T-helper 1 cell (primary cell): ENCODE measurements around the gene TAMALIN.

Experiments used
- DNase-seq, 5 donors: peaks; one replicate each; pipeline ENCODE4 v3.0.0-alpha.2; 2012 to 2020

TAMALIN gene

DNA sequence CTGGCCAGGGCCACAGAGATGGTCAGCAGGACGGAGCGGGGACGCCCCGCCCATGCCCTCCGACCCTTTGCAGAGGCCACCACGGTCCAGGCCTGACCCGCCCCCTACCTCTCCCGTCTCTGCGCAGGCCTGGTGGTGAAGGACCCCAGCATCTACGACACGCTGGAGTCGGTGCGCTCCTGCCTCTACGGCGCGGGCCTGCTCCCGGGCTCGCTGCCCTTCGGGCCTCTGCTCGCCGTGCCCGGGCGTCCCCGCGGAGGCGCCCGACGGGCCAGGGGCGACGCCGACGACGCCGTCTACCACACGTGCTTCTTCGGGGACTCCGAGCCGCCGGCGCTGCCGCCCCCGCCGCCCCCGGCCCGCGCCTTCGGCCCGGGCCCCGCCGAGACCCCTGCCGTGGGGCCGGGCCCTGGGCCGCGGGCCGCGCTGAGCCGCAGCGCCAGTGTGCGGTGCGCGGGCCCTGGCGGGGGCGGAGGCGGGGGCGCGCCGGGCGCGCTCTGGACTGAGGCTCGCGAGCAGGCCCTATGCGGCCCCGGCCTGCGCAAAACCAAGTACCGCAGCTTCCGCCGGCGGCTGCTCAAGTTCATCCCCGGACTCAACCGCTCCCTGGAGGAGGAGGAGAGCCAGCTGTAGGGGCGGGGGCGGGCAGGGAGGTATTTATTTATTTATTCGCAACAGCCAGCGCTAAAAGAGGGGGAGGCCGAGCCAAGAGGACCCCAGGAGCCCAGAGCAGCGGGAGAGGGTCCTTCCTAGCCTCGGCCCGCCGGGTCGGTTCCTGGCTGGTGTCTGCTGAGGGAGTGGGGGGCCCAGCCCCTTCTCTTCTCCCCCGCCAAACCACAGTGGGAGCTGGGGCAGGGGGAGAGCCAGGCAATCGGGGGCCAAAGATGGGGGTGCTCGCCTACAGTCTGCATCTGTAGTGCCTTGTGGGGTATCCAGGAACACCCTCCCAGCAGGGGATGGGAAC lies 8.1 kb downstream of the TAMALIN start:
- no peak for DNase-seq

DNA sequence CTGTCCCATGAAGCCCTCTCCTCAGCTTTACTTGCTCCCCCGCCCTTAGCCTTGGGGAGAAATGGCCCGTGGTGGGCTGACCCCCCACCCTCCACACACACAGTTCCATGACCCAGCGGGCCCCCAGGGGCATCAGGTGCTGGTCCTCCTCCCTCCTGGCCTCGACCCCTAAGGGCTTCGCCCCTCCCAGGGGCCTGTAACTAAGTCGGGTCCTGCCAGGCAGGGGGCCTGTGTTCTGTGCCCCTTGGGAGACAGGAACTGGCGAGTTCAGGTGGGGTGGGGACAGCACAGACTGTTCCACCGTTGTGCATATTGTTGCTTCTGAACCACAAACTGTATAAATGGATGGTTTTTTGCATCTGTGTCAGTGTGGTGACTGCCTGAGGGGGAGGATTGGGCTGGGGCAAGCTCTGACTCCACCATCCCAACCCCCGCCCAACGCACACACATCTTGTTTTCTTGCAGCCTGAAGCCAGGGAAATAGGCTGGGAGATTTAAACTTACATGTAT lies 8.8 kb downstream of the TAMALIN start:
- no peak for DNase-seq

DNA sequence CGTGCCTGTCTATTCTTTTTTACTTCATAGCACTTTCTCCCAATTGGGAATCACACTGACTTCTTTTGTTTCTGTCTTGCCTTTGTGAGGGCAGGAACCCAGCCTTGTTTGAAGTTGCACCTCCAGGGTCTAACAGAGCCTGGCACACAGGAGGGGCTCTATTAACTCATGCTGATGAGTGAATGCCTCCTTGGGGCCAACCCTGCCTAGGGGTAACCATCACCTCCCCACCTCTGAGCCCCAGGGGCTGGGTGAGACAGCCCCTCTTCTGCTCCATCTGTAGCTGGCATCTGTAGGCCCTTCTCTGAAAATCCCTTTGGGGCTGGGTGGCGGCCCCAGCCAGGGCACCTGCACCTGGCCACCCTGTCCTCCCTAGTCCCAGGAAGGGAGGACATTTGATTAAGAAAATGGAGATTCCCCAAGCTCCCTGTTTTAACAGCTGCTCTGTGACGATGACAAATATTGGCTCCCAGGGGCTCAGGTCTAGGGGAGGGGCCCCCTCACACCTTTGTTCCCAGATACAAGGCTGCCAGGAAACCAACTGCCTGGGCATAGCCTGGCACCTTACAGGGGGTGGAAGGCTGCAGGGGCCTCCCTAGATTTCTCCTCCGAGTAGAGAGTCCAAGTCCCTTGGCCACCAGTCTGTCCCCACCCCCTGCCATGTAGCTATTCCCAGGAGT lies 11.8 kb downstream of the TAMALIN start:
- DNase-seq, result no peak

DNA sequence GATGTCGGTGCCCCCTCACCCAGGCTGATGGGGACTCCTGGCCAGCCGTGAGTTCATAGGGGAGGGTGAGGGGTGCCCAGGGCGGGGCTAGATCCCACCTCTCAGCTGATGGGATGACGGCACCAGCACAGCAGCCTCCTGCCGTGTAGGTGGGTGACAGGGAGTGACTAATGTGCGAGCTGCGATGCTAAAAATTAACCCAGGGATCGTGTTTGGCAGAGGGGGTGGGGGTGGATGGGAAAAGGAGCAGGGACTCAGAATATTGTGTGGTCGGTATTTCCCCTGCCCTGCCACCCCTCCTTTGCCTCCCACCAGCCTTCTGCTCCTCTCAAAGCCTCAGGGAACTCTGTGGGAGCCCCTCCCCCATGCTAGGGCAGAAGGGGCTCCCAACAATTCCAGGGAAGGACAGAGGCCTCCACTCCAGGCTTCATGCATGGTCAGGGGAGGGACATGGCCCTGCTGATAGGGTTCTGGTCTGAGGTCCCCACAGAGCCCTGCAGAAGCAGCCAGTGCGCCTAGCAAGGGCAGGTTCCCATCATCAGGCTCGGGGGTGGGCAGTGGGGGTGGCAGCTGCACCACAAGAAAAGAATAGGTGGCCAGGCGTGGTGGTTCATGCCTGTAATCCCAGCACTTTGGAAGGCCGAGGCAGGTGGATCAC lies 12.5 kb downstream of the TAMALIN start:
- no peak for DNase-seq

DNA sequence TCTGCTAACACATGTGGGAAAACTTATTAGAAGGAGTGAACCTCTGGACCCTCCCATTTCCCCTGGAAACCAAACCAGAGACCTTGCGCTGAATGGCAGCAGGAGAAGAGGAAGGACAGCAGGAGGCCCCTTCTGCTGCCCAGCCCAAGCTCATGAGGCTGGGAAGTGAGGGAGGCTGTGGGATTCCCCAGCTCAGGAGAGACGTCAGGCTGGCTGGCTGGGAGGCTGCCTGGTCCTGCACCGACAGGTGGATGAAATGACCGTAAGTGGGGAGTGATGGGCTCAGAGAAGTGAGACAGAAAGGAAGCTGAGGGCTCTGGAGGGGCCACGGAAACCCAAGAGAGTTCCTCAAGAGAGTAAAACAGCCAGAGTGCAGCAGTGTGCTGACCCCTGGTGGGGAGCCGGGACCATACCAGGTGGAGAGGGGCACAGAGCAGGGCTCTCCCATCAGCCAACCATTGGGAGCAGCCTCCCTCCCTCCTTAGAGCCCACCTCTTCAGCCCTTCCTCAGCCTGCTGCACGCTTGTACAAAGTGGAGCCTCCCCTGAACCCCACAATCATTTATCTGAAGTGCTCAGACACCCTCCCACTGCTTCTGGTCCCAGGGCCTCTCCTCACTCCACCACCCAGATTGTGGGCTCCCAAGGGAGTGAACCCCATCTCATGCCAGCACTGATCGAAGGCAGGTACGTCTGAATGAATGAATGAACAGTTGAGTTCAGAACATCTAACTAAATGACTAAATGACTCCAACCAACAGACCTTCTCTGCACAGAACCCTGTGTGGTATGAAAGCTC lies 14.0 kb downstream of the TAMALIN start:
- peak in 3 of 5 donors; percentile 41 to 51 (median 50) for DNase-seq

DNA sequence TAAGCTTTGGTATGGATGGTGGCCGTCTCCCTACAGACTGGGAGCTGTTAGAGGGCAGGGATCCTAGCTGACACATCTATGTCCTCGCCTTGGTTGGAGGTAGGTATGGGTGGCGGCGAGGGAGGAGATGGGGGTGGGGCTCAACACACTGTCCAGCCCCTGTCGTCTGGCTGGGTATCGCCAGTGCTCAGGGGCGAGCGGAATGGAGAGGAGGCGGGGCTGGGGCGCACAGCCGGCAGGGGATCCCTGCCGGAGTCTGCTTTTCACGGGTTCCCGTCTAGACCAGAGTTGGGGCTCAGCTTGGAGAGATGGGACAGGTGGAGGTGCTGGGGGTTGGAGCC lies 16.1 kb downstream of the TAMALIN start:
- peak in 1 of 5 donors; percentile 35 for DNase-seq

DNA sequence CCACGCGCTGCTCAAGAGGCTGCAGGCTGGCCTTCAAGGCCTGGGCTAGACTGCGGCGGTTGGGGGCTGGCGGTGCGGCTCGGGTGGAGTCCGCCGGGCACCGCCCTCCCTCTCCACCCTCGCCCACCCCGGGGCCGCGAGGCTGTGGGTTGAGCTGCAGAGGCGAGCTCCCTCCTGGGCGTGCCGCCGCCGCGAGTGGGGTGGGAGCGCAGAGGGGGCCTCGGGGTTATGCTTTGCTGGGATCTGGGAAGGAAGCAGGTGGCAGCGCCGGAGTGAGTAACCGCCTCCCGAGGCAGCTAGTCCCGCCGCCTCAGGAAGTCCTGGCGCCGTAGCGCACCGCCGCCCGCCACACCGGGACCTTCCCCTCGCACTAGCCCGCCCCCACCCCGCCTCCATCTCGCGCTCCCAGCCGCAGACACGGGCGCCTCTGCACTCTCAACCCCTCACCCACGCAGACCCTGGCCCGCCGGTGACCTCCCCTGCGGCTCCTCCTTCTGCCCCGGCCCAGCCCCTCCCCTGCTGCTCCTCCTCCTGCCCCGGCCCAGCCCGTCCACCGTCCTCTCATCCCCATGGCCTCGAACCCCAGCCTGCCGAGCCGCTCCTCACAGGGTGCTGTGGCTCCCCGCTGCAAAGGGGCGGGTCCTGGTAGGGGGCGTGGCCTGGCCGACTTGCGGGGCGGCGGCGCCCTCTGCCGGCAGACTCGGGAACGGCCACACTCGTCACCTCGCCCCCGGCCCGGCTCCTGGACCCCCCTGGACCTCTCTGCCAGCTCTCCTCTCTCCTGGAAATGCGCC lies 16.6 kb downstream of the TAMALIN start:
- DNase-seq, result peak; percentile 82 to 90 (median 87)

DNA sequence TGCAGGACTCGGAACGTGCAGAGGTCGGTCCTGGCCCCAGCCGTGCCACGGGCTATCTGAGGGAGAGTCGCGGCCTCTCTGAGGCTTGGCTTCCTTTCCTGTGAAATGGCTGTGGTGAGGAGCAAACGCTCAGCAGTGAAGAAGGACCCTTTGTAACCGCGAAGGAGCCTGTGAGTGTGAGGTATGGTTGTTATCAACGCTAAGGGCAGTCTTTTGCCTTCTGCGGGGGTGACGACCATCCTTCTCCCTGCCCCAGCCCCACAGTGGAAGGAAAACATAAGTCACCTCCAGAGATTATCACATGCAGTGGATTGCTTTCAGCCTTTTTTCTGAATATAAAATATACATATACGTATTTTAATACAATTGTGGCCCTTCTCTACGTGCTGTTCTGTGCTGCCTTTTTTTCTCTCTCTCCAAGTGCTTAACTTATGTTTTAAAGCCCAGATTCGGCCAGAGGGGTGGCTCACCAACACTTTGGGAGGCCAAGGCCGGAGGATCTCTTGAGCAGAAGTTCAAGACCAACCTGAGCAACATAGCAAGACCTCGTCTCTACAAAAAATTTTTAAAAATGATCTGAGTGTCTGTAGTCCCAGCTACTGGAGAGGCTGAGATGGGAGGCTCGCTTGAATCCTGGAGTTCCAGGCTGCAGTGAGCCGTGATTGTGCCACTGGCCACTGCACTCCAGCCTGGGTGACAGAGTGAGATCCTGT lies 17.4 kb downstream of the TAMALIN start:
- no peak for DNase-seq

DNA sequence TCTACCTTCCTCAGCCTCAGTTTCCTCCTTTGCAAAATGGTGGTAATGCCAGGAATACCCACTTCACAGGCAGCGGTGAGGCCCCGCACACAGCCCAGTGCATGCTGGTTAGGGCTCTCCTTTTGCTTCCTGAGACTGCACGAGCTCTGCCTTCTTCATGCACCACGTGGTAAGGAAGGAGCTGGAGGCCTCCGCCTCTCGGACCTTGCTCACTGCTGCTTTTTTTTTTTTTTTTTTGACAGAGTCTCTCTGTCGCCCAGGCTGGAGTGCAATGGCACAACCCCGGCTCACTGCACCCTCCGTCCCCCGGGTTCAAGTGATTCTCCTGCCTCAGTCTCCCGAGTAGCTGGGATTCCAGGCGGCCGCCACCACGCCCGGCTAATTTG lies 18.1 kb downstream of the TAMALIN start:
- peak in 1 of 5 donors; percentile 85 for DNase-seq

DNA sequence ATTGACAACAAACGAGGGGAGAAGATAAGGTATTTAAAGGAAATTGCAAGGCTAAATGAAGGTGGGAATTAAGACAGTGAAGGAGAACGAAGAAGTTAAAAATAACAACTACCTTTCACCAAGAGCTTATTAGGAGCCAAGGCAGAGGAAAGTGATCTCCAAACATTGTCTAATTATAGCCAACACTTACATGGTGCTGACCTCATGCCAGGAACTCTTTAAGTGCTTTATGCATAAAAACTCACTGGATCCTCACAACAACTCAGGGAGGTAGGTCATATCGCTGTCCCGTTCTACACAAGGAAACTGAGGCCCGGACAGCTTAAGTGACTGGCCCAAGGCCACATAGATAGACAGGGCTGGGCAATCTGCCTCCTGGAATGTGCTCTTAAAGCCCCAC lies 19.5 kb downstream of the TAMALIN start:
- no peak for DNase-seq

DNA sequence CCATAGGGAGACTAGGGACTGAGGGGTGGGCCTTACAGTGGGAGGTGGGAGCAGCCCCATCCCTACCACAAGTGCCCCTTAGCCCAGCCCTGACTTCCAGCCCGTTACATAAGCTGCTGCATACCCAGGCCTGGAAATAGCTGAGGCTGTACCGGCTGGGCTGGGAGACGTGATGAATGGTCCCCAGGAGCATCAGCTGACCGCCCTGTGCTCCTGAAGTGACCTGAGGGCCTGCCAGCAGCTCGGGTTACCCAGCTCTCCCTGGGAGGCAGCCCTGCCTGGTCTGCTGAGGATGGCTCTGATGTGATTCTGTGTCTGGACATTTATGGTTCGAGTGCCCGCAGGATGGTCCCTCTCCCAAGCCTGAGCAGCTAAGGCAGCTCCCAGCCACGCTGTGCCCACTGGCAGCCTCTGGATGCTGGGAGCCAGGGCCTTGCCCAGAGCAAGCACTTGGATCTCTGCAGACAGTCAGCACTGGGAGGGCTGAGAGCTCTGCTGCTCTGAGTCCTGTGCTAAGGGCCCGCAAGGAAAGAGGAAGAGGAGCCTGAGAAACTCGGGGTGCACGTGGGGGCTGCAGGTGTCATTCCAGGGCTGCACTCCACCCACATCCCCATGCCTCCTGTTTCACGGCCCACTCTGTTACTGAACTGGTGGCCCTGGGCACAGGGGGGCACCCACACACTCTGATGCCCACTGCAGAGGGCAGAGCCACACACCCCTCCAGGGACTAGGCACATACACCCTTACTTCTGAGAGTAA lies 20.5 kb downstream of the TAMALIN start:
- no peak for DNase-seq

DNA sequence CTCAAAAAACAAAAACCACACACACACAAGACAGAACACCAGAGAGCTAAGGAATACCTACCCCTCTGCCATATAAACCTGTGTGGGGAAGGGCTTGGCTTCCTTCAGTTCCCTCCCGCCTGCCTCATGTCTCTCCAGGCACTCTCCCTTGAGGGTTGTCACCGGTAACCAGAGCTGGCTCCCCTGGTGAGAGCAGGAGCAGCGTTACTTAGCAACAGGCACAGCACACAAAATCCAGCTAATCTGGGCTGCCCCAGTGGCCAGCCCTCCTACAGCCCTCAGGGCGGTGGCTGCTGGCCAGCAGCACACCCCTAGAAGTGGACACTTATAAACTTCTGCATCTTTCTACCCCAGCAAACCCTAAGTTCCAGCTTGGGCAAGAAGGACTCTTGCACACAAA lies 22.9 kb downstream of the TAMALIN start:
- no peak for DNase-seq

DNA sequence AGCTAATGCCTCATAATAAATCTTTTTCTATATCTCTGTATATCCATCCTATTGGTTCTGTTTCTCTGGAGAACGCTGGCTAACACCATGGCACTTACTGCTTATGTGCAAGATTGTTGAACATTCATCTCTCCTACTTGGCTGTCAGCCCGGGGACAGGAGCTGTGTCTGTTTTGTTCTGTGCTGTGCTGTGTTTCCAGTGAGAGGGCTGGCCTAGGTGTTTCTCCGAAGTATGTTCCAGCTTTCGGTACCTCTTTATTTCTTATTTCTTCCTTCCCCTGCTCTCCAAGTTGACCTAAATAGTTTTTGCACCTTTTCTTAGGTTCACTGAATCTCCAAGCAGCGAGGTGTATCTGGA lies 25.7 kb downstream of the TAMALIN start:
- DNase-seq, result no peak

DNA sequence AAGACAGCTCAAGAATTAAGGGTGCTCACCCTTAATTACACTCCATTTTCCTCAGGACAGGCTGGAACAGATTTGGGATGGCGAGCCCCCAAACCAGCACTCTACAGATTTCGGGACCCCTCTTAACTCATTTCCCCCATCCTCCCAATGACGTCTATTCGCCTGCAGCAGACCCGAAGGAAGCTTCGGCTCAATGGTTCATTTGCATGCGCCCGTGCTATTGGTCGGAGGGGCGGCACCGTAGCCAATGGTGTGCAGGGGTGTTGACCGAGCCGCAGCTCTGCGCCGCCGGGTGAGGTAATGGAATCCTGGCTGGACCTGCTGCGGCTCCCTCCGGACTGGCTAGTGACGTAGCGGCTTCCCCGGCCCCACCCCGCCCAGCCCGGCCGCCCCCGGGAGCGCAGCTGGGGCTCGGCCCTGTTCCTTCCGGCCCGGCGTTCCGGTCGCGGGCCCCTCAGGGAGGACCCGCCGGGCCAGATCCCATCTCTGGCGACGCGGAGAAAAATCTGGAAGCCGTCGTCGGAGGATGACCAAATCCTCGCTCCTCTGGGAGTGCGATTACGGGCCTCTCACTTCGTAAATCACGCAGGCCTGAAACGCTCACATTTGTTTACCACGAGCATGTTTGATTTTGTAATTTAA lies 26.2 kb downstream of the TAMALIN start:
- peak; percentile 84 to 90 (median 89) for DNase-seq

DNA sequence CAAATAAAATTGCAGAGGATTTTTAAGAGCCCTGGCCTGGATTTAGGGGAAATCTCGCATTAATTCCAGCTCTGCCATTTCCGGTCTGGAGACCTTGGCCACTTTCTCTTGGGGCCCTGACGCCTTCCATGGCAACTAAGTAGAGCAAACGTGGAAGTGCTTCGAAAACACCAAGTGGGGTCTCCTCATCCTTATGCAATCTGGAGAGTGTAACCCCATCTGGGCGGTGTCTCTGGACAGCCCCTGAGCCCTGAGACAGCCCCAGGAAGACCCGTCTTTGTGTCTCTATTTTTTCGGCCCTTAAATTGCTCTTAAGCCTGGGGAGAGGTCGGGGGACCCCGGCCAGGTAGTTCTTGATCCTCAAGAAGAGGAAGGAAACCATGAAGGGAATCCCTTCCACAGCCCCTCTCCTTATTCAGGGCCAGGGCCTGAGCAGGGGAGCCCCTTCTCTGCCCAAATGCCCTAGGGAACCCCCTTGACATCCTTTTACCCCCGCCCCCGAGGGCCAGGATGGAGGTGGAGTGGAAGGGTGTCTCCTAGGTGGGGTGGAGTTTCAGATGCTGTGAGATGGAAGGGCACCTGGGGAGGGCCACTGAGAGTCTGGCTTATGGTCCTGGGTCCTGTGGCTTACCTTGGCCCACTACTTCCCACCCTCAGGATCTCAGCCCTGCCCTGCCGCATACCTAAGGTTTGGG lies 26.8 kb downstream of the TAMALIN start:
- DNase-seq, result no peak

DNA sequence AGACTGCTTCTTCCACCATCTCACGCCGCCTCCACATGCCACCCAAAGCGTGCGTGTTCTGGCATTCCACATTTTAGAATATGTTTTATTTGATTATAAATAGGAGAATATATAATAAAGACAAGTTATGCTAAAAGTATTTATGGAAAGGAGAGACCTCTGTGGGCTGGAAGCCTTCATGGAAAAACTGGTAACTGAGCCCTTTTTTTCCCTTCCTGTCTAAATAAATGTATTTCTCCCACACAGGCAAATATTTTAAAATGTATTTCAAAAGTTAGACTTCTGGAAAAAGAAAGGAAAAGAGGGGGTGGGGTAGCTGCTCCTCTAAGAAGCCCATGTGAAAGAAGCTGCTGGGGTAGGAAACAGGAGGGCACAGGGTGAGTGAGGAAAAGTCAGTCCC lies 28.4 kb downstream of the TAMALIN start:
- no peak for DNase-seq

DNA sequence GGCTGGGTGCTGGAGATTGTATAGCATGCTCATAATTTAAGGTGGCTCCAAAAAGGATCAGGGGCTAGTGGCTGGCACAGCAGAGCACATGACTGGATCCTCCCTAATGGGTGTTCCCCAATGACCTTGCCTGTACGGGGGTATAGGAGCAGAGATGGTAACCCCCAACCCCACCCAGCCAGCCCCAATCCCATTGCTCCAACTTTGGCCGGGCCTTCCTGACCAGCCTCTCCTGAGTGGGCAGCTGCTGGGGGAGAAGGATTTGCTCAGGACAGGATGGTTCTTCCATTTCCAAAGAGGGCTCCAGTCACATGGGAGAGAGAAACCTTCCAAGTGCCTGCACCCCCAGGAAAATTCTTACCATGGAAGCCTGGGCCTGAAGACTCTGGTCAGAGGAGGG lies 29.2 kb downstream of the TAMALIN start:
- no peak for DNase-seq

DNA sequence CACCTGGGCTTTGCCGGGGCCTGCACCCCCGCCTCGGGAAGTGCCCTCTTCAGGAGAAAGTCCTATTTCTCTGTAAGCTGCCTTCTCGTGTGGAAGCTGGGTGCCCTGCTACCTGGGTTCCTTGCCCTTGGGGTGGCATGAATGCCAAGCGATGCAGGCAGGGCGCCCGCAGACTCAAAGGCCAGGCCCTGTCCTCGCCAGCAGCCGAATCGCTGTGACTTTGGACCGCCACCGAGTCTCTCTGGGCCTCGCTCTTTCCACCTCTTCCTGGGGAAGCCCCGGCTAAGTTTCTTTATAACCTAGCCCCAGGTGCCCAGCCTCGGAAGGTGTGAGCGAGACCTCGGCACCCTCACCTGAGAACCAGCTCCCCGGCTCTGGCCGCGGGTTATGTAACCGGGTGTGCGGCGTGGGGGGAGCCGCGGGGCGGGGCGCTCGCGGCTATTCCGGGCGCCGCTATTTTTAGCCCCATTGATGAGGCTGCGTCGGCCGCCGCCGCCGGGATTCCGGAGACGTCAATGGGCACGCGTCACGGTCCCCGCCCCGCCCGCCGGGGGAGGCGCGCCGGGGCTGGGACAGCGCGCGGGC lies 29.9 kb downstream of the TAMALIN start:
- DNase-seq, result peak; percentile 64 to 90 (median 85)
